ENCODE results near the gene PCNX2.

GRCh38 chr1:233293556-233294446, 1.7 kb downstream of the PCNX2 start:
- no peak for TF ChIP-seq CTCF (IDR thresholded peaks at IDR 0.05)
- no peak for TF ChIP-seq EP300 (IDR thresholded peaks at IDR 0.05)
